ENCODE measurements around the gene RAPGEF5.

DNA sequence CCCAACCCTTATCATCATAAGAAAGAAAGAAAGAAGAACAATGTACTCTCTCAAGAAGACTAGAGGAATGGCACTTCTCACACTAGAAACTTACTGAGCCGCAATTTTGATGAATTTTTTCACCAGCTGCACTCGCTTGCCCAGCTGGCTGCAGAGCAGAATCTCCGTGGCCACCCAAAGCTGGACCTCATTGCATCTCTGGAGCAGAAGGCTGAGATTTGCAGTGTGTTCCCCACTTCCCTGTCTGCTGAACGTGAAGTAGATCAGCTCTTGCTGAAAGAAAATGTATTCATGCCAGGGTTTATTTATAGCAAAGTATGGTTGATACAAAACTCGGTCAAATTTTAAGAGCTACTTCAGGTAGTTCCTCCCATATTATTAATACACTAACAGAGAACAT, 212.0 kb downstream of the RAPGEF5 start:
- TF ChIP-seq CTCF (IDR thresholded peaks at IDR 0.05) (no peak), POLR2A (IDR thresholded peaks at IDR 0.05) (no peak)

Measured in thyroid gland (tissue), 4 donors.